OCI-LY3 (cell line): ENCODE data around the gene ZC3H12D.

Experiments
- H2AFZ ChIP-seq: fragments of 200-600, 300-600 bp; shearing (Covaris generic); 2 replicates; pipeline ENCODE4 v1.6.0; 2014; ENCODE audit warnings: antibody characterized with exemption, low read depth, low read length
- H3K27ac ChIP-seq: fragments of 200-600, 300-600 bp; sonication (generic); 2 replicates; pipeline ENCODE4 v1.5.1; 2014; ENCODE audit warnings: mild to moderate bottlenecking, low read length, moderate library complexity, mixed read lengths
- H3K27me3 ChIP-seq: fragments of 200-600, 300-600 bp; sonication (generic); 2 replicates; pipeline ENCODE4 v1.6.1; 2014; ENCODE audit warnings: low read depth, low read length, mixed read lengths
- H3K36me3 ChIP-seq: fragments of 200-600, 300-600 bp; sonication (generic); replicated peaks from 2 replicates; pipeline ENCODE3; 2014; ENCODE audit warnings: low read depth, low read length, mixed read lengths
- H3K4me1 ChIP-seq: fragments of 300-600, 200-600 bp; sonication (generic); 2 replicates; pipeline ENCODE4 v1.6.1; 2014; ENCODE audit warnings: low read length, mixed read lengths
- H3K4me2 ChIP-seq: fragments of 200-600, 300-600 bp; sonication (generic); 2 replicates; pipeline ENCODE4 v1.6.1; 2014; ENCODE audit warnings: low read length, mixed read lengths
- H3K4me3 ChIP-seq: fragments of 300-600, 200-600 bp; sonication (generic); 2 replicates; pipeline ENCODE4 v1.5.1; 2014; ENCODE audit warnings: antibody characterized with exemption, mild to moderate bottlenecking, low read length, moderate library complexity
- H3K79me2 ChIP-seq: fragments of 300-600, 200-600 bp; shearing (Covaris generic); 2 replicates; pipeline ENCODE4 v1.6.1; 2014; ENCODE audit warnings: mild to moderate bottlenecking, low read length, mixed read lengths
- H3K9ac ChIP-seq: fragments of 300-600, 200-600 bp; shearing (Covaris generic); 2 replicates; pipeline ENCODE4 v1.6.0; 2014; ENCODE audit warnings: mild to moderate bottlenecking, low read length, moderate library complexity
- H3K9me3 ChIP-seq: fragments of 200-600, 300-600 bp; shearing (Covaris generic); 2 replicates; pipeline ENCODE4 v1.6.1; 2014; ENCODE audit warnings: low read length, mixed read lengths; ENCODE audit not compliant: insufficient read depth
- H4K20me1 ChIP-seq: fragments of 200-600, 300-600 bp; sonication (generic); 2 replicates; pipeline ENCODE4 v1.6.1; 2016; ENCODE audit warnings: low read length, mixed read lengths; ENCODE audit not compliant: insufficient read depth
- CTCF ChIP-seq: fragments of 200-600, 300-600 bp; sonication (generic); IDR thresholded peaks from 2 replicates; pipeline ENCODE4 v1.5.1; 2014; ENCODE audit warnings: antibody characterized with exemption, low read length, low read depth
- EZH2phosphoT487 ChIP-seq: fragments of 200-600 bp; shearing (Covaris generic); IDR thresholded peaks from 2 replicates; pipeline ENCODE4 v1.6.1; 2018; ENCODE audit warnings: antibody characterized with exemption, mixed run types, low read depth

ZC3H12D gene

DNA sequence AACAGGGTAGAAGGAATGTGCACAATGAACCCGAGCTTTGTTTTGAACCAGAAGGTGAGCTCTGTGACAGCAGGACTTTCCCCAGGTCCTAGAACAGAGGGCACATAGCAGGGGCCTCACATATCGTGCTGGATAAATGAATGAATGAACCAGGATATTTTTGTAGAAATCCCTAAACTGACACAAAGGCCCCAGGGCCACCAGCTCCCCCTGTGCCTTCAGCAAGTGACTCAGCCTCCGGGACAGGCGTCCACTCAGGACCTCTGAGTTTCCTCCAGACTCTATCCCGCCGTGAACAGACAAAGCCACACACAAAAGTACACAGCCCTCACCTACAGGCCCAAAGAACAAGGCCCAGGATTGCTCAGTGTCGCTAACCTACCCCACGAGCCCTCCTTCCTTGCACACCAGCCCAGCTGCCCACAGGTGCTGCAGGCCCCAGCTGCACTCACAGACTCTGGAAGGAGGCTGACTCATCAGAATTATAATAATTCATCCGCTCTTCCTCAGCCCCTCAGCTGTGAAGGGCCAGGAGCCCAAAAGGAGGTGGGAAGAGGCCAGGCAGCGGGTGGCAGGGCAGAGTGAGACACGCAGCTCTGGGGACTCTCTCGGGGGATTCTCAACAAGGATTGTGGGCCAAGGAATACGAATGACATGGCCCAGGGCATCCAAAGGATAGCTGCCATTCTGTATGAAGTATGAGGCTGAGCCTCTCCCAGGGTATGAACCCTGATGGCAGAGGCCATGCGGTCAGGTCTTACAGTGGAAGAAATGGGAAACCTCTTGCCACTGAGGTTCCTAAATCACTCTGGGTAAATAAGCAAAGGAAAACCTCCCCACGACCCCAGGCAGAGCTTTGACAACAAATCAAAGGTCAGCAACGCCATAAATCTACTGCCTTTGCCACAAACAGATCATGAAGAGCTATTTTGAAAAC is 43.8 kb downstream of the ZC3H12D start:
- Histone ChIP-seq H2AFZ (no peak overlapping the region), H3K4me3 (no peak overlapping the region), H3K9ac (no peak overlapping the region), H3K27me3 (no peaks in the 10 kb centered on the region), H3K36me3 (peaks cover 7% of the 10 kb centered on the region), H3K9me3 (no peaks in the 10 kb centered on the region), H3K27ac (no peak overlapping the region), H3K4me2 (no peak overlapping the region), H3K4me1 (peaks cover 11% of the 10 kb centered on the region), H3K79me2 (no peaks in the 10 kb centered on the region), H4K20me1 (no peaks in the 10 kb centered on the region)
- no peak for TF ChIP-seq CTCF
- no peak for TF ChIP-seq EZH2phosphoT487

GRCh38 chr6:149439626-149440025 is 45.2 kb downstream of the ZC3H12D start:
- Histone ChIP-seq H3K27ac (no peak overlapping the region), H2AFZ (no peak overlapping the region), H3K4me1 (peaks cover 11% of the 10 kb centered on the region), H3K9ac (no peak overlapping the region), H3K79me2 (no peaks in the 10 kb centered on the region), H3K4me2 (no peak overlapping the region), H3K27me3 (no peaks in the 10 kb centered on the region), H3K36me3 (peaks cover 2% of the 10 kb centered on the region), H3K4me3 (no peak overlapping the region), H3K9me3 (no peaks in the 10 kb centered on the region), H4K20me1 (no peaks in the 10 kb centered on the region)
- no peak for TF ChIP-seq EZH2phosphoT487
- no peak for TF ChIP-seq CTCF

GRCh38 chr6:149438855-149439254 is 46.0 kb downstream of the ZC3H12D start:
- no peak overlapping the region for H2AFZ ChIP-seq
- H3K4me3 ChIP-seq: no peak overlapping the region
- TF ChIP-seq CTCF: no peak
- no peak for TF ChIP-seq EZH2phosphoT487
- H3K9me3 ChIP-seq: no peaks in the 10 kb centered on the region
- H3K27ac ChIP-seq: no peak overlapping the region
- H3K79me2 ChIP-seq: no peaks in the 10 kb centered on the region
- H3K36me3 ChIP-seq: no peaks in the 10 kb centered on the region
- H3K9ac ChIP-seq: no peak overlapping the region
- H3K4me1 ChIP-seq: peaks cover 11% of the 10 kb centered on the region
- no peaks in the 10 kb centered on the region for H4K20me1 ChIP-seq
- H3K4me2 ChIP-seq: peak overlapping the region; percentile 34; the same call in 1 of the 2 replicates
- no peaks in the 10 kb centered on the region for H3K27me3 ChIP-seq

DNA sequence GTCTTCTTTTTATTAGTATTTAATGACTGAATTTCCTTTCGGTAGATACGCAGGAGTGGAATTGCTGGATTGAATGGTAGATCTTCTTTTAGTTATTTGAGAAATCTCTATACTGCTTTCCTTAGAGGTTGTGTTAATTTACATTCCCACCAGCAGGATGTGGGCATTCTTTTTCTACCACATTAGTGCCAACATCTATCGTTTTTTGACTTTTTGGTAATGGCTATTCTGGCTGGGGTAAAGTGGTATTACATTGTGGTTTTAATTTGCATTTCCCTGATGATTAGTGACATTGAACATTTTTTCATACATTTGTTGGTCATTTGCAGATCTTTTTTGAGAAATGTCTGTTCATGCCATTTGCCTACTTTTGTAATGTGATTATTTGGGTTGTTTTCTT is 47.6 kb downstream of the ZC3H12D start:
- Histone ChIP-seq H4K20me1 (no peaks in the 10 kb centered on the region), H3K27me3 (no peaks in the 10 kb centered on the region), H3K36me3 (no peaks in the 10 kb centered on the region), H3K4me2 (no peak overlapping the region), H3K4me1 (peaks cover 13% of the 10 kb centered on the region), H3K4me3 (no peak overlapping the region), H2AFZ (no peak overlapping the region), H3K27ac (no peak overlapping the region), H3K9ac (no peak overlapping the region), H3K9me3 (no peaks in the 10 kb centered on the region), H3K79me2 (no peaks in the 10 kb centered on the region)
- TF ChIP-seq EZH2phosphoT487 (no peak), CTCF (no peak)
